ENCODE measurements around the gene PEAK1. TPM values are rescaled to one million over a fixed set of nuclear protein-coding genes. Genes with fewer than 3 reads are reported as not detected.

Gene PEAK1
- total and polyA plus RNA-seq, 10 of the 15 experiments (the other 5 are each of a cell fraction or from before 2014, with no cell fraction given) = 0.62 to 24.2 (median 11.2) TPM

GRCh38 chr15:77112838-77113504 lies 306.9 kb downstream of the PEAK1 start (continued):
- TF ChIP-seq, protein P1, sequence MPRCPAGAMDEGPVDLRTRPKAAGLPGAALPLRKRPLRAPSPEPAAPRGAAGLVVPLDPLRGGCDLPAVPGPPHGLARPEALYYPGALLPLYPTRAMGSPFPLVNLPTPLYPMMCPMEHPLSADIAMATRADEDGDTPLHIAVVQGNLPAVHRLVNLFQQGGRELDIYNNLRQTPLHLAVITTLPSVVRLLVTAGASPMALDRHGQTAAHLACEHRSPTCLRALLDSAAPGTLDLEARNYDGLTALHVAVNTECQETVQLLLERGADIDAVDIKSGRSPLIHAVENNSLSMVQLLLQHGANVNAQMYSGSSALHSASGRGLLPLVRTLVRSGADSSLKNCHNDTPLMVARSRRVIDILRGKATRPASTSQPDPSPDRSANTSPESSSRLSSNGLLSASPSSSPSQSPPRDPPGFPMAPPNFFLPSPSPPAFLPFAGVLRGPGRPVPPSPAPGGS (IDR thresholded peaks at IDR 0.05; ENCODE audit: borderline replicate concordance, insufficient read depth, low read depth, low read length, poor library complexity, severe bottlenecking) = no peak
- TF ChIP-seq ZNF384 (IDR thresholded peaks at IDR 0.05; ENCODE audit: borderline replicate concordance, low read depth, low read length) = no peak
- no peak for TF ChIP-seq MEF2A (IDR thresholded peaks at IDR 0.05; ENCODE audit: insufficient read depth, low read depth, low read length)
- no peak for TF ChIP-seq NFIC (IDR thresholded peaks at IDR 0.05; ENCODE audit: low read depth, low read length)
- no peak for TF ChIP-seq TARDBP (IDR thresholded peaks at IDR 0.05; ENCODE audit: borderline replicate concordance)
- no peak for TF ChIP-seq SIN3A (IDR thresholded peaks at IDR 0.05; ENCODE audit: low read depth, low read length)
- TF ChIP-seq ZNF592 (IDR thresholded peaks at IDR 0.05) = no peak
- no peak for TF ChIP-seq KLF5 (IDR thresholded peaks at IDR 0.05; ENCODE audit: partially characterized antibody)

Data from GM12878 (cell line).